AG04450 (cell line): ENCODE data around the gene SLC37A1. TPM values are rescaled to one million over a fixed set of nuclear protein-coding genes. Genes with fewer than 3 reads are reported as not detected.

Experiments used
- CTCF ChIA-PET: fragments of 300-600, 350-600 bp; formaldehyde crosslinking; extraction: SDS; loops from one replicate; lab custom pipeline; 2022; ENCODE audit warnings: antibody characterized with exemption, inconsistent platforms; lab: Charles Lee
- POLR2A ChIA-PET: fragments of 350-600 bp; formaldehyde crosslinking; extraction: SDS; loops from one replicate; lab custom pipeline; 2021; ENCODE audit warnings: antibody characterized with exemption, inconsistent platforms; lab: Yijun Ruan, JAX
- DNase-seq: peaks from one replicate; pipeline ENCODE4 v3.0.0-alpha.2; 2011; ENCODE audit warnings: low read depth, low spot score
- H3K27ac ChIP-seq: one replicate; pipeline ENCODE4 v1.5.1; 2012; ENCODE audit warnings: low read depth, low read length, control low read depth
- H3K27me3 ChIP-seq: one replicate; pipeline ENCODE4 v1.6.0; 2012; ENCODE audit warnings: low read length; ENCODE audit not compliant: control insufficient read depth, insufficient read depth
- H3K4me3 ChIP-seq: 2 replicates; pipeline ENCODE4 v1.5.1; 2011; ENCODE audit warnings: mild to moderate bottlenecking, low read depth, low read length, control low read depth
- H3K9me3 ChIP-seq: 2 replicates; pipeline ENCODE4 v1.5.1; 2012; ENCODE audit warnings: low read length; ENCODE audit not compliant: control insufficient read depth, insufficient read depth
- CTCF ChIP-seq: IDR thresholded peaks from 2 replicates; pipeline ENCODE4 v1.5.1; 2011; ENCODE audit warnings: low read depth, low read length, control low read depth, inconsistent platforms
- polyA plus RNA-seq: library from polyadenylated mRNA; depleted of rRNA; stranded (reverse); fragments of >200 nt; gene quantifications from 2 replicates; pipeline ENCODE4 v1.2.3, GENCODE V29; 2011

SLC37A1 gene
- polyA plus RNA-seq, 1 experiment = 0.05 TPM

- Histone ChIP-seq H3K27me3 (no peaks in the 10 kb centered on the region), H3K9me3 (no peaks in the 10 kb centered on the region), H3K27ac (no peak overlapping the region), H3K4me3 (no peak overlapping the region)
- ChIA-PET POLR2A (no interaction called here), CTCF (no interaction called here)
- no peak for TF ChIP-seq CTCF
- DNase-seq = no peak
Observed at GRCh38 chr21:42559326-42559725, 45.7 kb downstream of the SLC37A1 start.

- no peaks in the 10 kb centered on the region for H3K9me3 ChIP-seq
- ChIA-PET POLR2A (no interaction called here), CTCF (no interaction called here)
- H3K27me3 ChIP-seq = no peaks in the 10 kb centered on the region
- H3K27ac ChIP-seq = no peak overlapping the region
- H3K4me3 ChIP-seq = no peak overlapping the region
- TF ChIP-seq CTCF = no peak
- DNase-seq = no peak
Observed at GRCh38 chr21:42560517-42561179, 47.0 kb downstream of the SLC37A1 start.

GRCh38 chr21:42561762-42562650, 48.4 kb downstream of the SLC37A1 start:
- no peak overlapping the region for H3K4me3 ChIP-seq
- no peaks in the 10 kb centered on the region; the same call in 1 of the 2 replicates for H3K9me3 ChIP-seq
- ChIA-PET POLR2A (no interaction called here), CTCF (no interaction called here)
- TF ChIP-seq CTCF = no peak
- H3K27me3 ChIP-seq = no peaks in the 10 kb centered on the region
- H3K27ac ChIP-seq = no peak overlapping the region
- no peak for DNase-seq

GRCh38 chr21:42562816-42563215, 49.2 kb downstream of the SLC37A1 start:
- no peak for TF ChIP-seq CTCF
- Histone ChIP-seq H3K27me3 (no peaks in the 10 kb centered on the region), H3K27ac (no peak overlapping the region), H3K9me3 (peaks cover 1% of the 10 kb centered on the region; the same call in 1 of the 2 replicates), H3K4me3 (no peak overlapping the region)
- no peak for DNase-seq
- ChIA-PET CTCF (no interaction called here), POLR2A (no interaction called here)

- CTCF ChIA-PET = no interaction called here
- H3K27ac ChIP-seq = no peak overlapping the region
Observed at GRCh38 chr21:42563261-42563660, 49.6 kb downstream of the SLC37A1 start.

More at GRCh38 chr21:42563261-42563660, 49.6 kb downstream of the SLC37A1 start:
- Histone ChIP-seq H3K27me3 (no peaks in the 10 kb centered on the region), H3K9me3 (peaks cover 2% of the 10 kb centered on the region; the same call in 1 of the 2 replicates), H3K4me3 (no peak overlapping the region)
- TF ChIP-seq CTCF = no peak
- POLR2A ChIA-PET = no interaction called here
- no peak for DNase-seq
